SK-N-MC (cell line): ENCODE measurements around the gene IL21R.

Source experiments
- EZH2 ChIP-seq: fragments of 200-600 bp; sonication (generic); IDR thresholded peaks from one replicate; pipeline ENCODE4 v1.6.1; 2017; ENCODE audit warnings: antibody characterized with exemption
- POLR2AphosphoS5 ChIP-seq: IDR thresholded peaks from 2 replicates; pipeline ENCODE4 v1.6.1; 2012; ENCODE audit warnings: mild to moderate bottlenecking, low read depth, low read length, borderline replicate concordance

- no peak for TF ChIP-seq EZH2
- no peak for TF ChIP-seq POLR2AphosphoS5
Measured at GRCh38 chr16:27408602-27409031, 6.6 kb downstream of the IL21R start.
